NB4 (cell line): ENCODE results near the gene LGALS3.

Source experiments
- CTCF ChIP-seq: IDR thresholded peaks from one replicate; pipeline ENCODE4 v1.5.1; 2012; ENCODE audit warnings: low read depth, low read length
- MAX ChIP-seq: IDR thresholded peaks from 2 replicates; pipeline ENCODE4 v1.6.1; 2011; ENCODE audit warnings: low read depth, low read length
- MYC ChIP-seq: IDR thresholded peaks from 2 replicates; pipeline ENCODE4 v1.6.1; 2011; ENCODE audit warnings: low read depth, low read length
- POLR2A ChIP-seq: IDR thresholded peaks from 2 replicates; pipeline ENCODE4 v1.6.1; 2011; ENCODE audit warnings: mild to moderate bottlenecking; ENCODE audit not compliant: insufficient read length; ENCODE audit errors: extremely low read depth

- TF ChIP-seq CTCF: no peak
- TF ChIP-seq POLR2A: no peak
- TF ChIP-seq MAX: no peak
- TF ChIP-seq MYC: no peak
These were observed 51.0 kb downstream of the LGALS3 start for GRCh38 chr14:55180006-55180405.
